ENCODE measurements around the gene RBM38.

- TF ChIP-seq EZH2 (IDR thresholded peaks at IDR 0.05; ENCODE audit: borderline replicate concordance, low read depth, low read length, severe bottlenecking): no peak
- TF ChIP-seq, protein P1, sequence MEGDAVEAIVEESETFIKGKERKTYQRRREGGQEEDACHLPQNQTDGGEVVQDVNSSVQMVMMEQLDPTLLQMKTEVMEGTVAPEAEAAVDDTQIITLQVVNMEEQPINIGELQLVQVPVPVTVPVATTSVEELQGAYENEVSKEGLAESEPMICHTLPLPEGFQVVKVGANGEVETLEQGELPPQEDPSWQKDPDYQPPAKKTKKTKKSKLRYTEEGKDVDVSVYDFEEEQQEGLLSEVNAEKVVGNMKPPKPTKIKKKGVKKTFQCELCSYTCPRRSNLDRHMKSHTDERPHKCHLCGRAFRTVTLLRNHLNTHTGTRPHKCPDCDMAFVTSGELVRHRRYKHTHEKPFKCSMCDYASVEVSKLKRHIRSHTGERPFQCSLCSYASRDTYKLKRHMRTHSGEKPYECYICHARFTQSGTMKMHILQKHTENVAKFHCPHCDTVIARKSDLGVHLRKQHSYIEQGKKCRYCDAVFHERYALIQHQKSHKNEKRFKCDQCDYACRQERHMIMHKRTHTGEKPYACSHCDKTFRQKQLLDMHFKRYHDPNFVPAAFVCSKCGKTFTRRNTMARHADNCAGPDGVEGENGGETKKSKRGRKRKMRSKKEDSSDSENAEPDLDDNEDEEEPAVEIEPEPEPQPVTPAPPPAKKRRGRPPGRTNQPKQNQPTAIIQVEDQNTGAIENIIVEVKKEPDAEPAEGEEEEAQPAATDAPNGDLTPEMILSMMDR (IDR thresholded peaks at IDR 0.05; ENCODE audit: borderline replicate concordance, extremely low read depth, low read length, poor library complexity, severe bottlenecking): no peak
These were observed 21.3 kb downstream of the RBM38 start for GRCh38 chr20:57412347-57413029.

All from DND-41 (cell line).